ENCODE results near the gene TMC2. TPM values are rescaled to one million over a fixed set of nuclear protein-coding genes. Genes with fewer than 3 reads are reported as not detected.

Gene TMC2
- polyA plus RNA-seq, 1 of the 3 experiments (the other 2 are of a cell fraction), result not detected

DNA sequence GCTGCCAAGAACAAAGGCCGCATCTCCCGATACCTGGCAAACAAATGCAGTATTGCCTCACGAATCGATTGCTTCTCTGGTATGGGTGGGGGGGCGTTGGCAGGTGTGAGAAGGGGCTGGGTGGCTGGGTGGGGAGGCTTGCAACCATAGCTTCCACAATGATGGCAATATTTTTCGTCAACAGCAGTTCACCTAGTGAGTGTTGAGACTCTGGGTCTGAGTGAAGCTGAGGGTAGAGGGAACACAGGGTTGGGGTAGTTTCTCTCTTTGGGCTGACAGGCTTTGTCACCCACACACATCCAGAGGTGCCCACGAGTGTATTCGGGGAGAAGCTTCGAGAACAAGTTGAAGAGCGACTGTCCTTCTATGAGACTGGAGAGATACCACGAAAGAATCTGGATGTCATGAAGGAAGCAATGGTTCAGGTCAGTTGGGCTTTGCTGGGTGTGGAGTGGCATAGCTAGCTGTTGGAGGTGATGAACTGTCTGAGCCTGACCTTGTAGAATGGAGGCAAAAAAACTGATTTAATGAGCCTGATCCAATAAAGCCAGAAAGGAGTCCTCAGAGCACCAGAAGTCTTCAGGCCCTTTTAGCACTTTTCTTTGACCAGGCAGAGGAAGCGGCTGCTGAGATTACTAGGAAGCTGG, 120.2 kb downstream of the TMC2 start:
- Histone ChIP-seq H3K27ac (ENCODE audit: low read depth in 2 of 2, low read length in 1 of 2) (no peak overlapping the region), H3K9ac (no peak overlapping the region), H3K27me3 (ENCODE audit: insufficient read depth) (no peaks in the 10 kb centered on the region), H4K20me1 (ENCODE audit: insufficient read depth) (peaks cover 45% of the 10 kb centered on the region), H3F3A (replicated peaks; ENCODE audit: insufficient read depth) (peaks cover 49% of the 10 kb centered on the region), H3K9me2 (no peaks in the 10 kb centered on the region), H3K4me3 (ENCODE audit: low read depth in 2 of 2, low read length in 1 of 2) (no peak overlapping the region), H3K79me2 (ENCODE audit: insufficient read depth) (peaks cover 43% of the 10 kb centered on the region), H3K4me2 (no peak overlapping the region), H3K4me1 (ENCODE audit: control insufficient read depth in 1 of 2, insufficient read depth in 2 of 2, low read depth in 1 of 2, low read length in 1 of 2) (peaks cover 6 to 15% of the 10 kb centered on the region in 2 experiments; a peak in 2 of 4 replicates), H3K9me3 (no peaks in the 10 kb centered on the region), H2AFZ (ENCODE audit: low read depth) (no peak overlapping the region), H3K36me3 (replicated peaks in 1 of 2; ENCODE audit: control insufficient read depth in 1 of 2, insufficient read depth in 2 of 2, low read length in 1 of 2) (peaks cover 47 to 71% of the 10 kb centered on the region in 2 experiments)
- 90% methylated on average over 12 of the region's 12 CpGs for WGBS (ENCODE audit: low lambda C conversion rate)
- ChIA-PET POLR2A (no interaction called here), CTCF (interaction anchor here (1.3 to 10.6 kb wide), 2 partner anchors 10 to 134 kb away, joined by 4 to 133 read pairs; no protein-coding TSS in a partner anchor)
- DNase-seq, result no peak
- no peak for TF ChIP-seq TEAD4 (IDR thresholded peaks at IDR 0.05; ENCODE audit: borderline replicate concordance, insufficient read depth)
- no peak for TF ChIP-seq FOSL2 (IDR thresholded peaks at IDR 0.05; ENCODE audit: borderline replicate concordance, low read depth)
- TF ChIP-seq RAD21 (IDR thresholded peaks at IDR 0.05; ENCODE audit: low read length), result no peak
- no peak for TF ChIP-seq MEF2A (IDR thresholded peaks at IDR 0.05; ENCODE audit: borderline replicate concordance, low read depth)
- TF ChIP-seq NRF1 (IDR thresholded peaks at IDR 0.05; ENCODE audit: low read depth, low read length), result no peak
- TF ChIP-seq SMC3 (IDR thresholded peaks at IDR 0.05; ENCODE audit: low read depth, low read length), result no peak
- no peak for TF ChIP-seq RFX5 (IDR thresholded peaks at IDR 0.05; ENCODE audit: low read length)
- TF ChIP-seq CHD2 (IDR thresholded peaks at IDR 0.05; ENCODE audit: low read length, partially characterized antibody), result no peak
- TF ChIP-seq, protein P1, sequence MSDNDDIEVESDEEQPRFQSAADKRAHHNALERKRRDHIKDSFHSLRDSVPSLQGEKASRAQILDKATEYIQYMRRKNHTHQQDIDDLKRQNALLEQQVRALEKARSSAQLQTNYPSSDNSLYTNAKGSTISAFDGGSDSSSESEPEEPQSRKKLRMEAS (IDR thresholded peaks at IDR 0.05; ENCODE audit: low read depth), result no peak
- TF ChIP-seq, protein P2, sequence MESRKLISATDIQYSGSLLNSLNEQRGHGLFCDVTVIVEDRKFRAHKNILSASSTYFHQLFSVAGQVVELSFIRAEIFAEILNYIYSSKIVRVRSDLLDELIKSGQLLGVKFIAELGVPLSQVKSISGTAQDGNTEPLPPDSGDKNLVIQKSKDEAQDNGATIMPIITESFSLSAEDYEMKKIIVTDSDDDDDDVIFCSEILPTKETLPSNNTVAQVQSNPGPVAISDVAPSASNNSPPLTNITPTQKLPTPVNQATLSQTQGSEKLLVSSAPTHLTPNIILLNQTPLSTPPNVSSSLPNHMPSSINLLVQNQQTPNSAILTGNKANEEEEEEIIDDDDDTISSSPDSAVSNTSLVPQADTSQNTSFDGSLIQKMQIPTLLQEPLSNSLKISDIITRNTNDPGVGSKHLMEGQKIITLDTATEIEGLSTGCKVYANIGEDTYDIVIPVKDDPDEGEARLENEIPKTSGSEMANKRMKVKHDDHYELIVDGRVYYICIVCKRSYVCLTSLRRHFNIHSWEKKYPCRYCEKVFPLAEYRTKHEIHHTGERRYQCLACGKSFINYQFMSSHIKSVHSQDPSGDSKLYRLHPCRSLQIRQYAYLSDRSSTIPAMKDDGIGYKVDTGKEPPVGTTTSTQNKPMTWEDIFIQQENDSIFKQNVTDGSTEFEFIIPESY (IDR thresholded peaks at IDR 0.05; ENCODE audit: borderline replicate concordance, low read depth), result no peak
- no peak for TF ChIP-seq JUND (IDR thresholded peaks at IDR 0.05)
- no peak for TF ChIP-seq RCOR1 (IDR thresholded peaks at IDR 0.05; ENCODE audit: low read length)
- TF ChIP-seq, protein P3, sequence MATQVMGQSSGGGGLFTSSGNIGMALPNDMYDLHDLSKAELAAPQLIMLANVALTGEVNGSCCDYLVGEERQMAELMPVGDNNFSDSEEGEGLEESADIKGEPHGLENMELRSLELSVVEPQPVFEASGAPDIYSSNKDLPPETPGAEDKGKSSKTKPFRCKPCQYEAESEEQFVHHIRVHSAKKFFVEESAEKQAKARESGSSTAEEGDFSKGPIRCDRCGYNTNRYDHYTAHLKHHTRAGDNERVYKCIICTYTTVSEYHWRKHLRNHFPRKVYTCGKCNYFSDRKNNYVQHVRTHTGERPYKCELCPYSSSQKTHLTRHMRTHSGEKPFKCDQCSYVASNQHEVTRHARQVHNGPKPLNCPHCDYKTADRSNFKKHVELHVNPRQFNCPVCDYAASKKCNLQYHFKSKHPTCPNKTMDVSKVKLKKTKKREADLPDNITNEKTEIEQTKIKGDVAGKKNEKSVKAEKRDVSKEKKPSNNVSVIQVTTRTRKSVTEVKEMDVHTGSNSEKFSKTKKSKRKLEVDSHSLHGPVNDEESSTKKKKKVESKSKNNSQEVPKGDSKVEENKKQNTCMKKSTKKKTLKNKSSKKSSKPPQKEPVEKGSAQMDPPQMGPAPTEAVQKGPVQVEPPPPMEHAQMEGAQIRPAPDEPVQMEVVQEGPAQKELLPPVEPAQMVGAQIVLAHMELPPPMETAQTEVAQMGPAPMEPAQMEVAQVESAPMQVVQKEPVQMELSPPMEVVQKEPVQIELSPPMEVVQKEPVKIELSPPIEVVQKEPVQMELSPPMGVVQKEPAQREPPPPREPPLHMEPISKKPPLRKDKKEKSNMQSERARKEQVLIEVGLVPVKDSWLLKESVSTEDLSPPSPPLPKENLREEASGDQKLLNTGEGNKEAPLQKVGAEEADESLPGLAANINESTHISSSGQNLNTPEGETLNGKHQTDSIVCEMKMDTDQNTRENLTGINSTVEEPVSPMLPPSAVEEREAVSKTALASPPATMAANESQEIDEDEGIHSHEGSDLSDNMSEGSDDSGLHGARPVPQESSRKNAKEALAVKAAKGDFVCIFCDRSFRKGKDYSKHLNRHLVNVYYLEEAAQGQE (IDR thresholded peaks at IDR 0.05; ENCODE audit: low read depth, low read length), result no peak
- no peak for TF ChIP-seq MXI1 (IDR thresholded peaks at IDR 0.05; ENCODE audit: low read depth, low read length)
